Keratinocyte (primary cell): Measurements from ENCODE around the gene IDE. TPM values are rescaled to one million over a fixed set of nuclear protein-coding genes. Genes with fewer than 3 reads are reported as not detected.

ENCODE experiments used
- DNase-seq: peaks from one replicate; pipeline ENCODE4 v3.0.0-alpha.2; 2011; ENCODE audit warnings: low read depth, missing footprints, low spot score
- FAIRE-seq: peaks from 2 replicates; lab custom pipeline; 2011; peaks lifted over from hg19 to GRCh38; lab: Jason Lieb, UNC
- H2AFZ ChIP-seq: 2 replicates; pipeline ENCODE4 v1.6.0; 2012; ENCODE audit warnings: low read length, control low read depth, inconsistent platforms; ENCODE audit not compliant: control insufficient read depth
- H3K27ac ChIP-seq: 2 replicates; pipeline ENCODE4 v1.5.1; 2011; ENCODE audit warnings: low read length; ENCODE audit not compliant: control insufficient read depth, insufficient read depth
- H3K27me3 ChIP-seq: 3 replicates; pipeline ENCODE4 v1.6.0; 2011; ENCODE audit warnings: low read length; ENCODE audit not compliant: control insufficient read depth, insufficient read depth; ENCODE audit errors: extremely low read depth
- H3K36me3 ChIP-seq, 2 experiments: 2 replicates in 1 of 2; 3 replicates in 1 of 2; pipeline ENCODE4 v1.5.1; 2011; ENCODE audit warnings: low read length in 2 of 2, mild to moderate bottlenecking in 1 of 2; ENCODE audit not compliant: control insufficient read depth in 2 of 2, insufficient read depth in 2 of 2; ENCODE audit errors: extremely low read depth in 1 of 2
- H3K4me1 ChIP-seq: 3 replicates; pipeline ENCODE4 v1.5.1; 2011; ENCODE audit warnings: low read length; ENCODE audit not compliant: control insufficient read depth, insufficient read depth; ENCODE audit errors: extremely low read depth
- H3K4me2 ChIP-seq: 3 replicates; pipeline ENCODE4 v1.6.0; 2011; ENCODE audit warnings: low read depth, low read length; ENCODE audit not compliant: control insufficient read depth, insufficient read depth; ENCODE audit errors: extremely low read depth
- H3K4me3 ChIP-seq, 3 experiments: fragments of 200-600 bp in 1 of 3; sonication (generic) in 1 of 3; 2 replicates in 2 of 3; 3 replicates in 1 of 3; pipeline ENCODE4 v1.5.1; 2011 to 2016; ENCODE audit warnings: low read length in 3 of 3, mild to moderate bottlenecking in 3 of 3, control low read depth in 2 of 3, inconsistent platforms in 1 of 3, low read depth in 1 of 3, mixed read lengths in 1 of 3, mixed run types in 1 of 3, moderate library complexity in 1 of 3; ENCODE audit not compliant: control insufficient read depth in 2 of 3, insufficient read depth in 2 of 3; ENCODE audit errors: extremely low read depth in 1 of 3
- H3K79me2 ChIP-seq: 2 replicates; pipeline ENCODE4 v1.6.0; 2012; ENCODE audit warnings: low read length; ENCODE audit not compliant: control insufficient read depth, insufficient read depth
- H3K9ac ChIP-seq: 3 replicates; pipeline ENCODE4 v1.6.0; 2011; ENCODE audit warnings: low read length; ENCODE audit not compliant: control insufficient read depth, insufficient read depth; ENCODE audit errors: extremely low read depth
- H3K9me1 ChIP-seq: 3 replicates; pipeline ENCODE4 v1.6.0; 2011; ENCODE audit warnings: low read length; ENCODE audit not compliant: control insufficient read depth, insufficient read depth; ENCODE audit errors: extremely low read depth
- H3K9me3 ChIP-seq: 2 replicates; pipeline ENCODE4 v1.5.1; 2012; ENCODE audit warnings: low read depth, low read length; ENCODE audit not compliant: control insufficient read depth
- H4K20me1 ChIP-seq: 3 replicates; pipeline ENCODE4 v1.6.0; 2011; ENCODE audit warnings: low read length; ENCODE audit not compliant: control insufficient read depth, insufficient read depth; ENCODE audit errors: extremely low read depth
- CTCF ChIP-seq, 3 experiments: IDR thresholded peaks in 1 of 3; conservative IDR thresholded peaks in 1 of 3; optimal IDR thresholded peaks in 1 of 3; 2 replicates in 2 of 3; 3 replicates in 1 of 3; pipeline versions ENCODE3 to v1.5.1; 2011; ENCODE audit warnings: low read length in 3 of 3, mild to moderate bottlenecking in 3 of 3, moderate library complexity in 2 of 3, control low read depth in 1 of 3, inconsistent platforms in 1 of 3; ENCODE audit not compliant: insufficient read depth in 2 of 3; ENCODE audit errors: extremely low read depth in 1 of 3
- EZH2 ChIP-seq: IDR thresholded peaks from one replicate; pipeline ENCODE4 v1.6.1; 2012; ENCODE audit warnings: inconsistent platforms, mild to moderate bottlenecking, low read length, moderate library complexity
- dilution Hi-C: fragments of 300-500 bp; cut with MboI; formaldehyde crosslinking; loops from one replicate; pipeline ENCODE4 v1.7.0; 2020; ENCODE audit warnings: low sequenced_read_pairs; ENCODE audit not compliant: extremely low pct_ligation_motif_present
- polyA plus RNA-seq, 5 experiments: library from polyadenylated mRNA; depleted of rRNA in 3 of 5; stranded (reverse) in 3 of 5; stranded (forward) in 1 of 5; unstranded in 1 of 5; fragments of >200 nt; gene quantifications; 1 replicate in 1 of 5; 2 replicates in 3 of 5; 3 replicates in 1 of 5; pipeline versions ENCODE4 v1.2.1 to v1.2.3, GENCODE V29; 2011 to 2012; ENCODE audit warnings: missing spikeins in 2 of 5, low read depth in 1 of 5, low replicate concordance in 1 of 5

The IDE gene
- polyA plus RNA-seq, 1 donor (not counting 4 experiments of a cell fraction or from before 2014, with no cell fraction given), result 24.4 TPM

GRCh38 chr10:92480413-92480812 is 93.5 kb downstream of the IDE start:
- Histone ChIP-seq H3K9me3 (no peaks in the 10 kb centered on the region), H4K20me1 (no peaks in the 10 kb centered on the region), H3K4me3 (no peak overlapping the region), H3K4me2 (no peak overlapping the region), H3K9ac (no peak overlapping the region), H2AFZ (no peak overlapping the region), H3K79me2 (no peaks in the 10 kb centered on the region), H3K27me3 (no peaks in the 10 kb centered on the region), H3K36me3 (peaks cover 14 to 17% of the 10 kb centered on the region in 2 experiments), H3K9me1 (no peaks in the 10 kb centered on the region), H3K27ac (no peak overlapping the region), H3K4me1 (no peaks in the 10 kb centered on the region)
- DNase-seq (no peak), FAIRE-seq (no peak)
- TF ChIP-seq CTCF (optimal IDR thresholded peaks at IDR 0.05 in 1 of 3, IDR thresholded peaks at IDR 0.05 in 1 of 3, conservative IDR thresholded peaks at IDR 0.05 in 1 of 3; ENCODE audit: extremely low read depth in 1 of 3, insufficient read depth in 2 of 3, low read length in 3 of 3) (no peak), EZH2 (no peak)
- dilution Hi-C loops, result no loop called here

GRCh38 chr10:92479547-92479946 is 94.3 kb downstream of the IDE start:
- no peaks in the 10 kb centered on the region for H3K4me1 ChIP-seq
- no peak overlapping the region for H3K9ac ChIP-seq

More at GRCh38 chr10:92479547-92479946, 94.3 kb downstream of the IDE start:
- Histone ChIP-seq H3K9me1 (no peaks in the 10 kb centered on the region), H3K9me3 (no peaks in the 10 kb centered on the region), H3K27me3 (no peaks in the 10 kb centered on the region), H3K36me3 (peaks cover 13 to 14% of the 10 kb centered on the region in 2 experiments), H3K4me2 (no peak overlapping the region), H2AFZ (no peak overlapping the region), H4K20me1 (no peaks in the 10 kb centered on the region), H3K79me2 (no peaks in the 10 kb centered on the region), H3K27ac (no peak overlapping the region), H3K4me3 (no peak overlapping the region)
- FAIRE-seq (no peak), DNase-seq (no peak)
- dilution Hi-C loops, result no loop called here
- TF ChIP-seq CTCF (optimal IDR thresholded peaks at IDR 0.05 in 1 of 3, IDR thresholded peaks at IDR 0.05 in 1 of 3, conservative IDR thresholded peaks at IDR 0.05 in 1 of 3; ENCODE audit: extremely low read depth in 1 of 3, insufficient read depth in 2 of 3, low read length in 3 of 3), result no peak
- no peak for TF ChIP-seq EZH2
